Uterus (tissue), 2 donors: ENCODE results near the gene DNMBP.

Experiments
- POLR2A ChIP-seq, 2 donors: fragments of 450-650 bp; IDR thresholded peaks; one replicate each; pipeline ENCODE4 v1.6.1; 2016; ENCODE audit warnings: antibody characterized with exemption in 2 of 2, mild to moderate bottlenecking in 1 of 2, moderate library complexity in 1 of 2
- TF ChIP-seq, protein P1 (sequence below), 4 experiments: fragments of 200-600 bp in 2 of 4; fragments of 450-650 bp in 2 of 4; sonication (generic) in 2 of 4; IDR thresholded peaks; one replicate each; pipeline ENCODE4 v1.5.1; 2016 to 2019; ENCODE audit warnings: antibody characterized with exemption in 4 of 4, mild to moderate bottlenecking in 2 of 4, moderate library complexity in 1 of 4

GRCh38 chr10:99835947-99836346 lies 173.8 kb downstream of the DNMBP start:
- TF ChIP-seq, protein P1, sequence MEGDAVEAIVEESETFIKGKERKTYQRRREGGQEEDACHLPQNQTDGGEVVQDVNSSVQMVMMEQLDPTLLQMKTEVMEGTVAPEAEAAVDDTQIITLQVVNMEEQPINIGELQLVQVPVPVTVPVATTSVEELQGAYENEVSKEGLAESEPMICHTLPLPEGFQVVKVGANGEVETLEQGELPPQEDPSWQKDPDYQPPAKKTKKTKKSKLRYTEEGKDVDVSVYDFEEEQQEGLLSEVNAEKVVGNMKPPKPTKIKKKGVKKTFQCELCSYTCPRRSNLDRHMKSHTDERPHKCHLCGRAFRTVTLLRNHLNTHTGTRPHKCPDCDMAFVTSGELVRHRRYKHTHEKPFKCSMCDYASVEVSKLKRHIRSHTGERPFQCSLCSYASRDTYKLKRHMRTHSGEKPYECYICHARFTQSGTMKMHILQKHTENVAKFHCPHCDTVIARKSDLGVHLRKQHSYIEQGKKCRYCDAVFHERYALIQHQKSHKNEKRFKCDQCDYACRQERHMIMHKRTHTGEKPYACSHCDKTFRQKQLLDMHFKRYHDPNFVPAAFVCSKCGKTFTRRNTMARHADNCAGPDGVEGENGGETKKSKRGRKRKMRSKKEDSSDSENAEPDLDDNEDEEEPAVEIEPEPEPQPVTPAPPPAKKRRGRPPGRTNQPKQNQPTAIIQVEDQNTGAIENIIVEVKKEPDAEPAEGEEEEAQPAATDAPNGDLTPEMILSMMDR (IDR thresholded peaks at IDR 0.05) = no peak
- TF ChIP-seq POLR2A (IDR thresholded peaks at IDR 0.05) = no peak
